CD8-positive, alpha-beta memory T cell (primary cell): ENCODE data around the gene DGKI. TPM values are rescaled to one million over a fixed set of nuclear protein-coding genes. Genes with fewer than 3 reads are reported as not detected.
"Not testable (repeated sequence)": the region's sequence is repeated elsewhere in the genome, so short reads cannot be mapped to it uniquely, and the experiment has no call there.

ENCODE experiments used
- CTCF ChIA-PET: fragments of 350-600 bp; sonication (Branson Sonifier 250); formaldehyde crosslinking; loops from one replicate; lab custom pipeline; 2021; ENCODE audit warnings: antibody characterized with exemption; lab: Charles Lee
- POLR2A ChIA-PET: fragments of 350-600 bp; sonication (Branson Sonifier 250); formaldehyde crosslinking; loops from one replicate; lab custom pipeline; 2021; ENCODE audit warnings: antibody characterized with exemption; lab: Charles Lee
- DNase-seq, 5 donors: peaks; one replicate each; pipeline versions ENCODE4 v3.0.0 to v3.0.0-alpha.2; 2020 to 2022; ENCODE audit warnings: mixed read lengths in 1 of 5
- H3K27ac ChIP-seq: one replicate; pipeline ENCODE4 v1.7.0; 2013; ENCODE audit warnings: low read depth, mild to moderate bottlenecking, low read length, moderate library complexity
- H3K27me3 ChIP-seq: 2 replicates; pipeline ENCODE4 v1.7.0; 2013; ENCODE audit warnings: low read length, mild to moderate bottlenecking; ENCODE audit not compliant: insufficient read depth, poor library complexity, severe bottlenecking
- H3K36me3 ChIP-seq: 2 replicates; pipeline ENCODE4 v1.7.0; 2013; ENCODE audit warnings: mild to moderate bottlenecking, low read length, moderate library complexity; ENCODE audit not compliant: insufficient read depth
- H3K4me1 ChIP-seq: 2 replicates; pipeline ENCODE4 v1.7.0; 2013; ENCODE audit warnings: mild to moderate bottlenecking, low read length, moderate library complexity; ENCODE audit not compliant: insufficient read depth
- H3K4me3 ChIP-seq: 2 replicates; pipeline ENCODE4 v1.7.0; 2013; ENCODE audit warnings: mild to moderate bottlenecking, low read length
- H3K9me3 ChIP-seq: 2 replicates; pipeline ENCODE4 v1.7.0; 2013; ENCODE audit warnings: mild to moderate bottlenecking, low read length
- H3K27ac Mint-ChIP-seq, 8 donors: one replicate each; pipeline ENCODE4 v1.8.0; 2020 to 2021; ENCODE audit warnings: mixed read lengths in 8 of 8, mild to moderate bottlenecking in 6 of 8, inconsistent platforms in 3 of 8, moderate library complexity in 3 of 8
- H3K27me3 Mint-ChIP-seq, 2 donors: one replicate each; pipeline ENCODE4 v1.8.0; 2020 to 2021; ENCODE audit warnings: mixed read lengths in 2 of 2, mild to moderate bottlenecking in 1 of 2, moderate library complexity in 1 of 2
- H3K36me3 Mint-ChIP-seq, 3 donors: one replicate each; pipeline ENCODE4 v1.8.0; 2020 to 2021; ENCODE audit warnings: mixed read lengths in 3 of 3, inconsistent platforms in 1 of 3, mild to moderate bottlenecking in 1 of 3
- H3K4me1 Mint-ChIP-seq, 3 donors: one replicate each; pipeline ENCODE4 v1.8.0; 2020 to 2021; ENCODE audit warnings: mixed read lengths in 3 of 3, inconsistent platforms in 1 of 3, mild to moderate bottlenecking in 1 of 3
- H3K4me3 Mint-ChIP-seq, 7 donors: one replicate each; pipeline ENCODE4 v1.8.0; 2020 to 2021; ENCODE audit warnings: mixed read lengths in 7 of 7, mild to moderate bottlenecking in 6 of 7, moderate library complexity in 4 of 7, inconsistent platforms in 2 of 7
- H3K9me3 Mint-ChIP-seq, 5 donors: one replicate each; pipeline ENCODE4 v1.8.0; 2020 to 2022; ENCODE audit warnings: mixed read lengths in 5 of 5, mild to moderate bottlenecking in 3 of 5, moderate library complexity in 2 of 5, inconsistent platforms in 1 of 5
- polyA plus RNA-seq: library from polyadenylated mRNA; unstranded; fragments of 300-500 nt; fragmentation: Illumina TruSeq; gene quantifications from one replicate; pipeline ENCODE4 v1.2.3, GENCODE V29; 2021
- total RNA-seq, 2 experiments: library from RNA; stranded (reverse); gene quantifications; one replicate each; pipeline ENCODE4 v1.2.3, GENCODE V29; 2021

DGKI gene
- total and polyA plus RNA-seq, 3 experiments from 2014 or later: 1.3 to 1.4 TPM; not detected in 1

DNA sequence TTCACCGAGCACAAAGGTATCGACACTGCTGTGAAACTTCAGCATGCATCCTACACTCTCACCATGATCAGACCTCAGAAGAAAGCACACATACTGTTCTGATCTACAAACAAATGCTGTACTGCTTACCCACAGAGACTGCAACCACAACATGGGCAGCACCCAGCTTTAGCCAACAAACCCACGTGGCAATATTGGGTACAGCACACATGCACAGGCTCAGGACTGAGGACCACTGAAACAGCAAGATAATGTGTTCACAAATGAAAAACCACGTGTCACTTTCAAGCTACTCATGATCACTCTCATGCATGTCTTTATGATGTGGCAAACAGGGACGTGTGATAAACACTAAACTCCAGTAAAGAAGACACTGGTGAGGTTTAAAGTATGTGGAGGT, 383.9 kb downstream of the DGKI start:
- no peaks in the 10 kb centered on the region for H3K4me1 ChIP-seq
- ChIA-PET POLR2A (no interaction called here), CTCF (no interaction called here)

DNA sequence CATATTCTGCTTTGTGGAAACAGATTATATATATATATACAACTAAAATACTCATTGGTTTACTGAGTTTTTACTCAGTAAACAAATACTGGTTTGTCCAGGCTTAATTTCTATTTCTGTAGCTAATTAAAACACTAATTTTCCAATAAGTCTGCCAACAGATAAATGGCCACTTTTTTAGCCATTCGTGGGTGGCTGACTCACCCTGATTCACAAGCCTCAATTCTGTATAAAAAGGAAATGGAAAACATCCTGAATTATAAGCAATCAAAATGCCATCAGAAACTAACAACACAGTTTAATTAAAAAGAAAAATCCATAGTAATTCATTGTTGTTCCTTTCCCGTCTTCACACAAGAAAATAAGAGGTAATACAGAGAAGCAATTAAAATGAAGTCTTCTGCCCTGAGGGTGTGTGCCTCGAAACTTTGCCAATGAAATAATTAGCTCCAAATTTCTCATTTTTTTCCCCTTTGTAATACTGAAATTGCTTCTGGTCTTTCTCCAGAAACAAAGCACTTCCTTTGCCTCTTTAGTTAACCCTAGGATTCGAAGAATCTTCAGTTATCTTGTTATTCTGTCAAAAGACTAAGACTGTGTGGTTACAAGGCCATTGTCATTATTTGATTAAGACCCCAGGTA, 384.6 kb downstream of the DGKI start:
- no peaks in the 10 kb centered on the region for H3K4me1 ChIP-seq
- no peak for DNase-seq
- no peaks in the 10 kb centered on the region for H3K36me3 ChIP-seq
- Mint-ChIP-seq H3K36me3 (no peaks in the 10 kb centered on the region), H3K27me3 (peaks cover 2 to 3% of the 10 kb centered on the region in 2 donors), H3K9me3 (no peaks in the 10 kb centered on the region), H3K27ac (no peak overlapping the region), H3K4me3 (no peak overlapping the region), H3K4me1 (no peaks in the 10 kb centered on the region)
- H3K27ac ChIP-seq: no peak overlapping the region
- H3K27me3 ChIP-seq: no peaks in the 10 kb centered on the region
- CTCF ChIA-PET: no interaction called here
- no peak overlapping the region for H3K4me3 ChIP-seq
- H3K9me3 ChIP-seq: no peaks in the 10 kb centered on the region
- POLR2A ChIA-PET: no interaction called here

More for the DNA sequence above, 383.9 kb downstream of the DGKI start:
- DNase-seq: no peak
- Mint-ChIP-seq H3K4me1 (no peaks in the 10 kb centered on the region), H3K36me3 (no peaks in the 10 kb centered on the region), H3K4me3 (no peak overlapping the region), H3K27ac (no peak overlapping the region), H3K9me3 (no peaks in the 10 kb centered on the region), H3K27me3 (peaks cover 2 to 3% of the 10 kb centered on the region in 2 donors)
- no peak overlapping the region for H3K4me3 ChIP-seq
- no peak overlapping the region for H3K27ac ChIP-seq
- no peaks in the 10 kb centered on the region for H3K9me3 ChIP-seq
- H3K36me3 ChIP-seq: no peaks in the 10 kb centered on the region
- H3K27me3 ChIP-seq: no peaks in the 10 kb centered on the region

DNA sequence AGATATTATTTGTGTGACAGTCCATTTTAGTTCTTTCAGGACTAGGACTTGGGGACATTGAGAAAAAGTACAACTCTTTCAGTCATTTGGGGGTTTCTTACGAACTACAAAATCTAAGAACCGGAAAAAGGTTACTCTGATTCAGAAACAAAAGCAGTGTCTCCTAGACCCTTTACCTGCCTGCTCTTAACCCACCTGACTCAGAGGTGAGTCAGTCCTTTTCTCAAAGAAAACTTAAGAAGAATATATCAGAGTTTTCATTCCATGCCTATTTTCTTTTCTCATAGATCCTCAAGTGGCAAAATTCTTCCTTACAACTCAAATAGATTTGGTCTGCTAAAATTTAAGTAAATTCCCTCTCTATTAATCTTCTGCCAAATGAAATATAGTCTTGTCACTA, 388.4 kb downstream of the DGKI start:
- H3K4me1 ChIP-seq: no peaks in the 10 kb centered on the region
- Mint-ChIP-seq H3K4me1 (no peaks in the 10 kb centered on the region), H3K36me3 (no peaks in the 10 kb centered on the region), H3K27ac (no peak overlapping the region), H3K9me3 (no peaks in the 10 kb centered on the region), H3K4me3 (no peak overlapping the region), H3K27me3 (peaks cover 0 to 3% of the 10 kb centered on the region in 2 donors)
- H3K4me3 ChIP-seq: no peak overlapping the region
- no peaks in the 10 kb centered on the region for H3K9me3 ChIP-seq
- POLR2A ChIA-PET: no interaction called here
- H3K36me3 ChIP-seq: no peaks in the 10 kb centered on the region
- DNase-seq: no peak
- CTCF ChIA-PET: no interaction called here
- H3K27ac ChIP-seq: no peak overlapping the region
- H3K27me3 ChIP-seq: no peaks in the 10 kb centered on the region

DNA sequence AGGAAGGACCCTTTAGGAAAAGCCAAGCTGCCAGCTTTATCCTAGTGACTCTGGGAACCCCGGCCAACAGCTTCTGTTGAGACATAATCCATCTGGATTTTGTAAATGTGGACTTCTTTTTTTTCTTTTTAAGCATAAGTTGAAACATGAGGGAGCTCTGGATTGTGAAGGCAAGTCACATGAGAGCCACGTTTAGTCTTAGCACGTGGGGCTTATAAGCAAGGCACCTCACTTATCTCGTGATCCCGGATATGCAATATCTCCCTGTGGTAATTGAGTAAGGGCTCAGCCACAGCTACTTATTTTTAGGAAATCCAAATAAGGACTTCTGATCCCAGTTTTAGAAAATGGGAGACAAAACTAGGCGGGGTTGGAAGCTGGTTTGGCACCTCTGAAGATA, 392.0 kb downstream of the DGKI start:
- no peak for DNase-seq
- Histone ChIP-seq H3K9me3 (no peaks in the 10 kb centered on the region), H3K4me1 (no peaks in the 10 kb centered on the region), H3K27ac (no peak overlapping the region), H3K36me3 (no peaks in the 10 kb centered on the region), H3K27me3 (no peaks in the 10 kb centered on the region), H3K4me3 (no peak overlapping the region)
- CTCF ChIA-PET: interaction anchor here (0.8 to 0.9 kb wide), 2 partner anchors 10 to 12 kb away, joined by 3 to 4 read pairs; no protein-coding TSS in a partner anchor
- Mint-ChIP-seq H3K9me3 (no peaks in the 10 kb centered on the region), H3K36me3 (no peaks in the 10 kb centered on the region), H3K27me3 (peaks cover 0 to 1% of the 10 kb centered on the region in 2 donors), H3K27ac (peak overlapping the region in 1 of 8 donors; percentile 64), H3K4me1 (no peaks in the 10 kb centered on the region), H3K4me3 (no peak overlapping the region)
- POLR2A ChIA-PET: no interaction called here

DNA sequence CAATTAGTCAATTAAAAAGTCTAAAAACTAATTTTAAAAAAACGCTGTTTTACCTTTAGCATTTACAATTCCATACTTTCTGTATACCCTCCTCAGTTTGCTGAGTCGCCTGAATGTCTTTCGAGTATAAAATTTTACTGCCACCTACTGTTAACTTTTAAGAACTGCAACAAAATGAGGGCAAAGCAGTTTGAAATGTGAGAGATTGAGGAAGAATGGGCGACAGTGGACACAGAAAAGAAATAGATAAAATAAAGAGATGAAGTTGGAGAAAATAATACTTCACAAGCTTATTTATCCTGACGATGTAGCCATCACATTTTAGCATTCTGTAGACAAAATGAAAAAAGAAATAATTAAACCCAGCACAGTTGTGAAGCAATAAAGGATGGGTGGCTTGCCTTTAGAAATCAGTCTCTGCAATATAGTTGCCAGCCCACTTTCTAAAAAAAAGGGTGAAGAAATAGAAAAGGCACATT, 392.5 kb downstream of the DGKI start:
- no peaks in the 10 kb centered on the region for H3K9me3 Mint-ChIP-seq
- H3K27ac Mint-ChIP-seq: no peak overlapping the region
- no peaks in the 10 kb centered on the region for H3K36me3 ChIP-seq
- H3K36me3 Mint-ChIP-seq: no peaks in the 10 kb centered on the region
- H3K9me3 ChIP-seq: no peaks in the 10 kb centered on the region
- H3K4me1 ChIP-seq: no peaks in the 10 kb centered on the region
- DNase-seq: peak in 1 of 5 donors; percentile 5
- H3K27me3 Mint-ChIP-seq: no peaks in the 10 kb centered on the region
- no peaks in the 10 kb centered on the region for H3K4me1 Mint-ChIP-seq
- CTCF ChIA-PET: interaction anchor here (0.8 to 0.9 kb wide), 2 partner anchors 10 to 12 kb away, joined by 3 to 4 read pairs; no protein-coding TSS in a partner anchor
- H3K27me3 ChIP-seq: no peaks in the 10 kb centered on the region
- no peak overlapping the region for H3K4me3 ChIP-seq
- H3K4me3 Mint-ChIP-seq: no peak overlapping the region
- H3K27ac ChIP-seq: no peak overlapping the region
- POLR2A ChIA-PET: no interaction called here

DNA sequence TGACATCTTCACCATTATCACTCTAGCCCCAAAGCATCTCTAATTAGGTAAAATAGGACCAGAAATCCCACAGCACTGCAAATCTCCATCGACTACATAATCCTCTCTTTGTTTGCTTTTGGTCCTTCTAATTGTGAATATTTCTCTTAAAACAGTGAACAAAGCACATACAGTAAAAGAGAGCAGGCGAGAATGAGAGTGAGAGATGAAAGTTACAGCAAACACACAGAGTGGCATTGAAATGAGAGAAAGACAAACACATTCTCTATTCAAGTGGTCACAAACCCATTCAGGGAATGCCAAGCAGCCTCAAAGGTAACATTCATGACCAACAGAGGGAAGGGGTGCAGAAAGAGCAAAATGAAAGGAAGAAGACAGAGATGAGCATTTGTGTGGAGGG, 393.4 kb downstream of the DGKI start:
- no peak overlapping the region for H3K4me3 Mint-ChIP-seq
- ChIA-PET CTCF (no interaction called here), POLR2A (no interaction called here)
- DNase-seq: no peak
- no peak overlapping the region for H3K4me3 ChIP-seq
- H3K27me3 Mint-ChIP-seq: no peaks in the 10 kb centered on the region
- H3K4me1 ChIP-seq: no peaks in the 10 kb centered on the region
- H3K9me3 Mint-ChIP-seq: no peaks in the 10 kb centered on the region
- H3K27ac ChIP-seq: no peak overlapping the region
- no peaks in the 10 kb centered on the region for H3K36me3 Mint-ChIP-seq
- no peaks in the 10 kb centered on the region for H3K36me3 ChIP-seq
- no peaks in the 10 kb centered on the region for H3K4me1 Mint-ChIP-seq
- no peaks in the 10 kb centered on the region for H3K27me3 ChIP-seq
- H3K9me3 ChIP-seq: no peaks in the 10 kb centered on the region
- no peak overlapping the region for H3K27ac Mint-ChIP-seq

DNA sequence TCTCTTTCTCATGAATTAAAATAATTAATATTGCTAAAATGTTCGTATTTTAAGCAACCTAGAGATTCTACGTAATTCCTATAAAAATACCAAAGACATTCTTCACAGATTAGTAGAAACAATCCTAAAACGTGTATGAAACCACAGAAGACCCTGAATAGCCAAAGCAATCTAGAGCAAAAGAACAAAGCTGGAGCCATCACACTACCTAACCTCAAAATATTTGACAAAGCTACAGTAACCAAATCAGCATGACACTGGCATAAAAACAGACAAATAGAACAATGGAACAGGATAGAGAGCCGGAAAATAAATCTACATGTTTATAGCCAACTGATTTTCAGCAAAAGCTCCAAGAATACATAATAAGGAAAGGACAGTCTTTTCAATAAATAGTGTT, 397.8 kb downstream of the DGKI start:
- Mint-ChIP-seq H3K27ac (no peak overlapping the region), H3K27me3 (no peaks in the 10 kb centered on the region), H3K36me3 (no peaks in the 10 kb centered on the region), H3K9me3 (peaks cover 0 to 4% (median 0%) of the 10 kb centered on the region in 5 donors), H3K4me1 (no peaks in the 10 kb centered on the region), H3K4me3 (no peak overlapping the region)
- H3K27me3 ChIP-seq: no peaks in the 10 kb centered on the region
- no peak overlapping the region for H3K27ac ChIP-seq
- no peak for DNase-seq
- POLR2A ChIA-PET: no interaction called here
- no peaks in the 10 kb centered on the region for H3K4me1 ChIP-seq
- no peak overlapping the region for H3K4me3 ChIP-seq
- CTCF ChIA-PET: no interaction called here
- no peaks in the 10 kb centered on the region for H3K9me3 ChIP-seq
- no peaks in the 10 kb centered on the region for H3K36me3 ChIP-seq

DNA sequence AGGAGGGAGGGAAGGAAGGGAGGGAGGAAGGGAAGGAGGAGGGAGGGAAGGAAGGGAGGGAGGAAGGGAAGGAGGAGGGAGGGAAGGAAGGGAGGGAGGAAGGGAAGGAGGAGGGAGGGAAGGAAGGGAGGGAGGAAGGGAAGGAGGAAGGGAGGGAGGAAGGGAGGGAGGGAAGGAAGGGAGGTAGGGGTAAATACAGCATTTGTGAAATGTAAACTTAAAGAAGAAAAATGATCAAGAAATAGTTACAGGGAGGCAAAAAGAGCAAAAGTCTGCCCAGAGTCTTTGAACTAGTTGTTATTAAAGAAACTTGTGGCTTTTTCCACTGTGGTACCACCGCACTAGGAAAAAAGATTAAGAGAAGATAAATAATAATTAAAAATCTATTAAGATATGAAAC, 398.2 kb downstream of the DGKI start:
- H3K27ac ChIP-seq, H3K4me1 ChIP-seq, H3K27me3 ChIP-seq, H3K36me3 Mint-ChIP-seq, H3K36me3 ChIP-seq, H3K4me3 Mint-ChIP-seq, H3K9me3 Mint-ChIP-seq, POLR2A ChIA-PET, DNase-seq, H3K27me3 Mint-ChIP-seq, H3K9me3 ChIP-seq, CTCF ChIA-PET, H3K4me1 Mint-ChIP-seq, H3K4me3 ChIP-seq, H3K27ac Mint-ChIP-seq: not testable (repeated sequence)
